Islet of Langerhans (tissue), 1 donor: Measurements from ENCODE around the gene SEMA4D.

ENCODE experiments used
- FAIRE-seq: peaks from one replicate; lab custom pipeline; 2011; peaks lifted over from hg19 to GRCh38; lab: Jason Lieb, UNC

Gene SEMA4D

GRCh38 chr9:89497978-89498851 lies at the start of gene SEMA4D:
Gene SEMA4D, minus strand, starts transcription at chr9:89498113. Its CDS starts 92,657 bp downstream, at chr9:89405456.
- FAIRE-seq, result no peak

GRCh38 chr9:89547000-89547399 lies 49.1 kb upstream of the SEMA4D start:
- FAIRE-seq, result no peak

GRCh38 chr9:89544279-89544661 lies 46.4 kb upstream of the SEMA4D start:
- FAIRE-seq, result no peak

GRCh38 chr9:89543621-89544278 lies 45.8 kb upstream of the SEMA4D start:
- no peak for FAIRE-seq

GRCh38 chr9:89543111-89543510 lies 45.2 kb upstream of the SEMA4D start:
- no peak for FAIRE-seq

- FAIRE-seq, result no peak
Observed at GRCh38 chr9:89542401-89543021, 44.6 kb upstream of the SEMA4D start.

GRCh38 chr9:89541798-89542197 lies 43.9 kb upstream of the SEMA4D start:
- no peak for FAIRE-seq

- FAIRE-seq, result no peak
Observed at GRCh38 chr9:89539374-89539773, 41.5 kb upstream of the SEMA4D start.

GRCh38 chr9:89538871-89539270 lies 41.0 kb upstream of the SEMA4D start:
- FAIRE-seq, result no peak

GRCh38 chr9:89537166-89537565 lies 39.3 kb upstream of the SEMA4D start:
- no peak for FAIRE-seq

- FAIRE-seq, result no peak
Observed at GRCh38 chr9:89536600-89536999, 38.7 kb upstream of the SEMA4D start.

GRCh38 chr9:89536145-89536574 lies 38.2 kb upstream of the SEMA4D start:
- FAIRE-seq, result no peak

- FAIRE-seq, result no peak
Observed at GRCh38 chr9:89535461-89535860, 37.5 kb upstream of the SEMA4D start.

- no peak for FAIRE-seq
Observed at GRCh38 chr9:89534515-89535287, 36.8 kb upstream of the SEMA4D start.

GRCh38 chr9:89533411-89534095 lies 35.6 kb upstream of the SEMA4D start:
- FAIRE-seq, result no peak

GRCh38 chr9:89532944-89533343 lies 35.0 kb upstream of the SEMA4D start:
- FAIRE-seq, result no peak

GRCh38 chr9:89532478-89532877 lies 34.6 kb upstream of the SEMA4D start:
- no peak for FAIRE-seq

- FAIRE-seq, result no peak
Observed at GRCh38 chr9:89531766-89532165, 33.9 kb upstream of the SEMA4D start.

- FAIRE-seq, result no peak
Observed at GRCh38 chr9:89530726-89531125, 32.8 kb upstream of the SEMA4D start.

GRCh38 chr9:89529243-89530035 lies 31.5 kb upstream of the SEMA4D start:
- FAIRE-seq, result no peak

- FAIRE-seq, result peak; percentile 89
Observed at GRCh38 chr9:89528540-89528939, 30.6 kb upstream of the SEMA4D start.
